ENCODE data around the gene AGFG2. TPM values are rescaled to one million over a fixed set of nuclear protein-coding genes. Genes with fewer than 3 reads are reported as not detected.

Gene AGFG2
- total and polyA plus RNA-seq, 10 of the 15 experiments (the other 5 are each of a cell fraction or from before 2014, with no cell fraction given) = 0.90 to 71.5 (median 25.4) TPM

DNA sequence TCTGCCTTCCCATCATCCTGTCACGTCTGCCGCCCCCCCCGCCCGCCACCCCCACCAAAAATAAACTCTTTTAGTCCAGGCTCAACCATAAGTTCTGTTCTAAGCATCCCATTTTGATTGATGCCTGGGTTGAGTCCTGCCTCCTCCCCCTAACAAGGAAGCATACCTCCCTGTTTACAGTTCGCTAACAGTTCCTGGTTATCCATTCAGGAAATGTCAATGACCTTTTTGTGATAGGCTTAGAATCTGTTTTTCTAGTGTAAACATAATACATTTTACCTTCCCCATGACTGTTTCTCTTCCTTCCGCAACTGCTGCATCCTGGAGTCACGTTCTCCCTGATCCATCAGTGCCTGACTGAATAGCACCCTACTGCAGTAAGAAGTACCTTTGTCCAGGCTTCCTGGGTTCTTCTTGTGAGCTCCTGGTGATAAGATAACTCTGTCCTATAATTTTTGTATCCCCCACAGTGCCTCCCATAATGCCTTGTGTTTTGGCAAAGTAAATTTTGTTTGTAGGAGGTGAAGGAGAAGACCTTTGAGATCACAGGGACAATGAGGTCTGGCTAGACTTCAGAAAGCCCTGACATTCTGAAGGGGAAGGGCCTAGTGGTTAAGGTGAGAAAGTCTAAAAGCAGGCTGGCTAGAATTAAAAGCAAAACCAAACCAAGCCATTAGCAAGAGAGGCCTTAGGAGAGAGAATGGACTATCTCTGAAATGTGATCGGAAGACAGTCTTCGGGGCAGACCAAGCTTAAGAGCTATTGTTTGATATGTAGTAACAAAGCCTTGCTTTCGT is 7.3 kb downstream of the AGFG2 start (continued):
- no peak for TF ChIP-seq CHD4 (IDR thresholded peaks at IDR 0.05)
- TF ChIP-seq CHD2 (IDR thresholded peaks at IDR 0.05; ENCODE audit: borderline replicate concordance, low read depth, low read length) = no peak
- TF ChIP-seq BACH1 (IDR thresholded peaks at IDR 0.05; ENCODE audit: borderline replicate concordance) = no peak
- no peak for TF ChIP-seq PML (IDR thresholded peaks at IDR 0.05; ENCODE audit: low read length)
- TF ChIP-seq MTA2 (IDR thresholded peaks at IDR 0.05; ENCODE audit: low read depth) = peak; percentile 49; the same call in 1 of the 2 replicates
- no peak for TF ChIP-seq SUZ12 (IDR thresholded peaks at IDR 0.05; ENCODE audit: unreplicated experiment)
- TF ChIP-seq HDAC2 (IDR thresholded peaks at IDR 0.05) = no peak
- TF ChIP-seq SIX5 (IDR thresholded peaks at IDR 0.05; ENCODE audit: low read depth, low read length, severe bottlenecking) = no peak
- no peak for TF ChIP-seq STAT1 (conservative IDR thresholded peaks at IDR 0.05)
- no peak for TF ChIP-seq GATAD2B (conservative IDR thresholded peaks at IDR 0.05; ENCODE audit: low read depth)
- peak; percentile 64; the same call in 1 of the 2 replicates for TF ChIP-seq POLR2AphosphoS5 (IDR thresholded peaks at IDR 0.05; ENCODE audit: low read length)
- TF ChIP-seq NBN (IDR thresholded peaks at IDR 0.05) = peak; percentile 64
- no peak for TF ChIP-seq NRF1 (conservative IDR thresholded peaks at IDR 0.05; ENCODE audit: low read depth, low read length)
- TF ChIP-seq BCL3 (IDR thresholded peaks at IDR 0.05; ENCODE audit: borderline replicate concordance, insufficient read depth, low read depth, low read length, poor library complexity, severe bottlenecking) = no peak
- 0 out of 2 replicates have a peak, but pooled peaks have one; percentile 7 for TF ChIP-seq TCF7 (IDR thresholded peaks at IDR 0.05; ENCODE audit: borderline replicate concordance)
- TF ChIP-seq RELA (IDR thresholded peaks at IDR 0.05; ENCODE audit: borderline replicate concordance, partially characterized antibody) = no peak
- peak; percentile 40; the same call in 1 of the 2 replicates for TF ChIP-seq SMAD5 (IDR thresholded peaks at IDR 0.05; ENCODE audit: low read depth)
- TF ChIP-seq MLLT1 (IDR thresholded peaks at IDR 0.05) = no peak
- no peak for TF ChIP-seq SMARCA5 (IDR thresholded peaks at IDR 0.05)
- no peak for TF ChIP-seq RCOR1 (conservative IDR thresholded peaks at IDR 0.05; ENCODE audit: low read depth, low read length)
- no peak for TF ChIP-seq RFX5 (IDR thresholded peaks at IDR 0.05; ENCODE audit: low read depth, low read length)
- TF ChIP-seq MEF2B (IDR thresholded peaks at IDR 0.05; ENCODE audit: partially characterized antibody, poor library complexity, severe bottlenecking) = peak; percentile 43
- no peak for TF ChIP-seq ZSCAN29 (IDR thresholded peaks at IDR 0.05)
- TF ChIP-seq, protein P1, sequence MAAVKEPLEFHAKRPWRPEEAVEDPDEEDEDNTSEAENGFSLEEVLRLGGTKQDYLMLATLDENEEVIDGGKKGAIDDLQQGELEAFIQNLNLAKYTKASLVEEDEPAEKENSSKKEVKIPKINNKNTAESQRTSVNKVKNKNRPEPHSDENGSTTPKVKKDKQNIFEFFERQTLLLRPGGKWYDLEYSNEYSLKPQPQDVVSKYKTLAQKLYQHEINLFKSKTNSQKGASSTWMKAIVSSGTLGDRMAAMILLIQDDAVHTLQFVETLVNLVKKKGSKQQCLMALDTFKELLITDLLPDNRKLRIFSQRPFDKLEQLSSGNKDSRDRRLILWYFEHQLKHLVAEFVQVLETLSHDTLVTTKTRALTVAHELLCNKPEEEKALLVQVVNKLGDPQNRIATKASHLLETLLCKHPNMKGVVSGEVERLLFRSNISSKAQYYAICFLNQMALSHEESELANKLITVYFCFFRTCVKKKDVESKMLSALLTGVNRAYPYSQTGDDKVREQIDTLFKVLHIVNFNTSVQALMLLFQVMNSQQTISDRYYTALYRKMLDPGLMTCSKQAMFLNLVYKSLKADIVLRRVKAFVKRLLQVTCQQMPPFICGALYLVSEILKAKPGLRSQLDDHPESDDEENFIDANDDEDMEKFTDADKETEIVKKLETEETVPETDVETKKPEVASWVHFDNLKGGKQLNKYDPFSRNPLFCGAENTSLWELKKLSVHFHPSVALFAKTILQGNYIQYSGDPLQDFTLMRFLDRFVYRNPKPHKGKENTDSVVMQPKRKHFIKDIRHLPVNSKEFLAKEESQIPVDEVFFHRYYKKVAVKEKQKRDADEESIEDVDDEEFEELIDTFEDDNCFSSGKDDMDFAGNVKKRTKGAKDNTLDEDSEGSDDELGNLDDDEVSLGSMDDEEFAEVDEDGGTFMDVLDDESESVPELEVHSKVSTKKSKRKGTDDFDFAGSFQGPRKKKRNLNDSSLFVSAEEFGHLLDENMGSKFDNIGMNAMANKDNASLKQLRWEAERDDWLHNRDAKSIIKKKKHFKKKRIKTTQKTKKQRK (IDR thresholded peaks at IDR 0.05; ENCODE audit: low read depth, low read length) = no peak

All from GM12878 (cell line).